Right ventricle myocardium superior (tissue), 1 donor: ENCODE results near the gene CSF3R. TPM values are rescaled to one million over a fixed set of nuclear protein-coding genes. Genes with fewer than 3 reads are reported as not detected.
"Not testable (repeated sequence)": the region's sequence is repeated elsewhere in the genome, so short reads cannot be mapped to it uniquely, and the experiment has no call there.

Experiments used
- ATAC-seq: fragments of 200-7000 bp; cut with Tn5 transposase; one replicate; pipeline ENCODE4 v1.9.1; 2020; ENCODE audit warnings: mild to moderate bottlenecking; ENCODE audit not compliant: poor library complexity
- DNase-seq: peaks from one replicate; pipeline ENCODE4 v3.0.0-alpha.2; 2020
- intact Hi-C: fragments of 100-400 bp; cut with DNase I; formaldehyde crosslinking; loops from one replicate; pipeline ENCODE4 v1.11.2; 2022
- total RNA-seq: library from RNA; stranded (reverse); fragmentation: NEBNext Ultra II Directional; extraction: Animal tissue kit (Norgen Biotek cat#: 25700); gene quantifications from one replicate; pipeline ENCODE4 v1.2.1, GENCODE V29; 2021
- donor health status: DM: no; HTN: yes; CAD: no; lungs with severe emphysema.

The CSF3R gene
- total RNA-seq, 1 donor from 2014 or later = 3.3 TPM

DNA sequence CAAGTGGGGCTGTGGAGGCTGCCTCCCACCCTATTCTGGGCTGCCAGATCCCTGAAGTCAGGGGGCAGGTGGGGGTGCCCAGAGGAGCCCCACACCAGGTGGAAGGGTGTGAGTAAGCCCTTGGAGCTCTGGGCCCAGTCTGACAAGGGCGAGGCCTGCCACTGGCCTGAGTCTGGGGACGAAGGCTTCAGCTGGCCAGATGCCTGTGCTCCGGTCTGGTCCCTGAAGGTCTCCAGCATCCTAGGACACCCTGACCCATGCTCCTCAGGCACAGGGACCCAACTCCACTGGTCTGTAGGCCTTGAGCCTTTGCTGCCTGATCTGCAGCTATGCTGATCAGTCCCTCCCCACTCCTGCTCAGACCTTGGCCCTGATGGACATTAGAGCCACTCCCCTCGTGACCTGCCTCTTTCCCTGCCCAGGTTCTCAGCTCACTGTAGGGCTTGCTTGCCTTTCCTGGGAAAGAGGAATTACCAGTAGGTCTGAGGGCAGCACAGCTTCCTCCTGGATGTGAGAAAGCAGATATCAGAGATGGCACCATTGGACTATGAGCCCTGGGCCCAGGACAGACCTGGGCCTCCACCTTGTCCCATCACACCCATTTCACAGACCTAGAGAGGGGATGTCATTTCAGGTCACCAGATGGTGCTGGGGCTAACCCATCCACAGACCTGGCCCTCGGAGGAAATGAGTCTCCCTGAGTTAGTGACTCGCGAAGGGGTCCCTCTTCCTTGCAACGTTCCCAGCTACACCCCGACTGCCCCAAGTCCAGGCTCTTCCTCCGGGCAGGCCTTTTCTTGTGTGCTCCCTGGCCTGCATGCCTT is 32.8 kb upstream of the CSF3R start:
- intact Hi-C loops = no loop called here
- no peak for ATAC-seq
- DNase-seq = no peak

GRCh38 chr1:36514501-36514900 is 31.8 kb upstream of the CSF3R start:
- ATAC-seq (no peak), DNase-seq (no peak)
- intact Hi-C loops = no loop called here

- DNase-seq = no peak
- intact Hi-C loops = no loop called here
- no peak for ATAC-seq
Measured at GRCh38 chr1:36513676-36514473, 31.2 kb upstream of the CSF3R start.

- ATAC-seq = no peak
- intact Hi-C loops = no loop called here
- DNase-seq = no peak
Measured at GRCh38 chr1:36512842-36513241, 30.1 kb upstream of the CSF3R start.

DNA sequence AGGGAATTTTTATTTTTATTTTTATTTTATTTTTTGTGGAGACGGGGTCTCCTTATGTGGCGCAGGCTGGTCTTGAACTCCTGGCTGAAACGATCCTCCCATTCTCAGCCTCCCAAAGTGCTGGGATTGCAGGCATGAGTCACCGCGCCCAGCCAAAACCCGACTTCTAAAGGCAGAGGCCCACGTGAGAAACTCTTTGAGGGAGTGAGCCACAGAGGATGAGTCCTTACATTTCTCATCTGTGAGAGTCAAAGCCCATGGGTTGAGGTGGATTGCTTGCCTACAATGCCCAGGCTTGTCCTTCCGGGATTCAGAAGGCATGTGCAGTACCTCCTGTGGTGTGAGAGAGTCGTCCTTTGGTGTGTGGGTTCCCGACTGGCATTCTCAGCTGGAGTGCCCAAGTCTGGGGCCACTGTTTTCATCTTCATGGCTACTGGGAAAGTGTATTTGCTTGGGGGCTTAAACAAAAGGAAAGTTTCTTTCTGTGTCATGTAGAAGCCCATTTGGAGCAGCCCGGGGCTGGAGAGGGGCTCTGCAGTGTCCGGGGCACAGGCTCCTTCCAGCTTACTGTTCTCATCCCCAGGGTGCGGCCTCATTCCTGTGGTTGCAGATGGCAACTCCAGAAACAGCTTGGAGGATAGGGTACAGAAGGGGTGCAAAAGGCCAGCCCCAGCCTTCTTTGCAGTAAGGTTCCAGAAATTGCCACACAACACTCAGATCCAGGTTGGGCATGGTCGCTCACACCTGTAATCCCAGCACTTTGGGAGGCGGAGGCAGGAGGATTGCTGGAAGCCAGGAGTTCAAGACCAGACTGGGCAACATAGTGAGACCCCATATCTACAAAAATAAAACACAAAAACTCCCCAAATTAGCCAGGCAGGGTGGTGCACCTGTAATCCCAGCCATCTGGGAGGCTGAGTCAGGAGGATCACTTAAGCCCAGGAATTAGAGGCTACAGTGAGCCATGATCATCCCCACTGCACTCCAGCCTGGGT is 29.4 kb upstream of the CSF3R start:
- intact Hi-C loops = no loop called here
- DNase-seq = no peak
- no peak for ATAC-seq

- intact Hi-C loops, DNase-seq, ATAC-seq: not testable (repeated sequence)
Measured at GRCh38 chr1:36511220-36511619, 28.5 kb upstream of the CSF3R start.

GRCh38 chr1:36510418-36510817 is 27.7 kb upstream of the CSF3R start:
- DNase-seq (no peak), ATAC-seq (no peak)
- intact Hi-C loops = no loop called here

DNA sequence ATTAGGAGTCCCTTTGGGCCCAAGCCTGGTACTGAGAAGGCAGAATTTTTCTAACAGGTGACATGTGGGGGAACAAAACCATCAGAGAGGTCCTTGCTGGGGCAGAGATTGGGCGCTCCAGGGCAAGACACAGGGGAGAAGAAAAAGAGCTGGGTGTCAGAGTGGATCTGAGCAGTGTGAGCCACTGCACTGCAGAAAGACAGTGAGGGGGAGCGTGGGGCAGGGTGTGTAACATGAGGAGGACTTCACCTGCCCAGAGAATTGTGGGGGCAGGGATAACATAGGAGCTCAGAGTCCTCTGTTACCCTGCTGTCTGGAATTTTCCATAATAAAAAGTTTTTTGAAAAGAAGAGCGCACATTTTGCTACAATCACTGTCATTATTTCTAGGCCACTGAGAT is 25.5 kb upstream of the CSF3R start:
- DNase-seq (no peak), ATAC-seq (no peak)
- intact Hi-C loops = no loop called here

GRCh38 chr1:36506276-36506920 is 23.7 kb upstream of the CSF3R start:
- DNase-seq (no peak), ATAC-seq (no peak)
- intact Hi-C loops = no loop called here

GRCh38 chr1:36503733-36504132 is 21.0 kb upstream of the CSF3R start:
- no peak for DNase-seq
- intact Hi-C loops = no loop called here
- no peak for ATAC-seq

DNA sequence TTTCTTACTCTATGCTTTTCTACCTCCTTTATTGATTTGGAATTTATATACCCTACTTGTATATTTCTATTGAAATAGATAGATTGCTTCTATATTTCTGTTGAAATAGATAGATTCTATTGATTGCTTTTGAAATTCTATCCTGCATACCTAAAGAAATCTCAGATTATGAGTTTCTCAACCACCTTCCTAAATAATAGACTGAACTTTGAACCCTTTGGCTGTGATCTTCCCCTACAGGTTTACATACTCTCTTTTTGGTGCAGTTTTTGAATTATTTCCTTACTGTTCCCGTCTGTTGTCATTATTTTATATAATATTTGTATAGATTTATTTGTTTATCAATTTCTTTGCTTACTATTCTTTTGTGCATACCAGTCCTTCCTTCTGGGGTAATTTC is 20.4 kb upstream of the CSF3R start:
- no peak for ATAC-seq
- intact Hi-C loops = no loop called here
- DNase-seq = no peak

GRCh38 chr1:36502616-36503015 is 19.9 kb upstream of the CSF3R start:
- intact Hi-C loops = no loop called here
- no peak for DNase-seq
- ATAC-seq = no peak

GRCh38 chr1:36501911-36502310 is 19.2 kb upstream of the CSF3R start:
- DNase-seq, ATAC-seq, intact Hi-C loops: not testable (repeated sequence)

- no peak for DNase-seq
- ATAC-seq = no peak
- intact Hi-C loops = no loop called here
Measured at GRCh38 chr1:36497207-36497606, 14.5 kb upstream of the CSF3R start.

- intact Hi-C loops = no loop called here
- ATAC-seq (no peak), DNase-seq (no peak)
Measured at GRCh38 chr1:36494971-36495370, 12.3 kb upstream of the CSF3R start.

GRCh38 chr1:36493524-36493923 is 10.8 kb upstream of the CSF3R start:
- no peak for ATAC-seq
- no peak for DNase-seq
- intact Hi-C loops = no loop called here

GRCh38 chr1:36492491-36492890 is 9.8 kb upstream of the CSF3R start:
- ATAC-seq (no peak), DNase-seq (no peak)
- intact Hi-C loops = no loop called here

GRCh38 chr1:36489258-36490051 is 6.7 kb upstream of the CSF3R start:
- DNase-seq, intact Hi-C loops, ATAC-seq: not testable (repeated sequence)
